ENCODE data around the gene A4GALT. TPM values are rescaled to one million over a fixed set of nuclear protein-coding genes. Genes with fewer than 3 reads are reported as not detected.

A4GALT gene
- total and polyA plus RNA-seq, 2 donors (not counting 3 experiments of a cell fraction or from before 2014, with no cell fraction given): 5.4 to 20.7 TPM

DNA sequence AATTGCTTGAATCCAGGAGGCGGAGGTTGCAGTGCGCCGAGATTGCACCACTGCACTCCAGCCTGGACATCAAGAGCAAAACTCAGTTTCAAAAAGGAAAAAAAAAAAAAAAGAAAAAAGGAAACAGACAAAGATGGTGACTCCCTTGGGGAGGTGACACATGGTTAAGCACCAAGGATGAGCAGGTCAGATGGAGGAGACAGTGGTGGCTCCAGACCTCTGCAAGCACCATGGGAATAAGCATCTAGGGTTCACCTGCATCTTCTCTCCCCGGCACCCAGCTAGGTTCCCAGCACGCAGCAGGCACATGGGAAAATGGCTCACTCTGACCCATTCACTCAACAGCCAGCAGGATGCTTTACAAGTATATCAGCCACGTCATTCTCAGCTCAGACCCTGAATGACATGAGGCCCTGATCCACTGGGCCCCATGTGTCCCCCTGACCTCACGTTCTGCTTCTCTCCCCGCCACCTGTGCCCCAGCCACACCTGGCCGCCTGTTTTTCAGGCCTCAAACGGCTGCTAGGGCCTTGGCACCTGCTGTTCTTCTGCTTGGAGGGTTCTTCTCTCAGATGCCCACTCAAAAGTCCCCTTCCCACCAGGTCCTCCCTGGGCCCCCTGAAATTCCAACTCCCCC, 24.2 kb downstream of the A4GALT start:
- H3K27ac ChIP-seq (ENCODE audit: insufficient read depth, low read depth, low read length): no peak overlapping the region
- dilution Hi-C loops (cut with MboI; ENCODE audit: extremely low pct_ligation_motif_present, low sequenced_read_pairs): no loop called here

More for the DNA sequence above, 24.2 kb downstream of the A4GALT start:
- H2AFZ ChIP-seq (ENCODE audit: low read depth, low read length): no peak overlapping the region
- H3K9me1 ChIP-seq (replicated peaks; ENCODE audit: control insufficient read depth, extremely low read depth, insufficient read depth, low read length): no peaks in the 10 kb centered on the region
- no peaks in the 10 kb centered on the region for H3K9me3 ChIP-seq (replicated peaks; ENCODE audit: control insufficient read depth, insufficient read depth, low read length)
- H3K4me1 ChIP-seq (ENCODE audit: control insufficient read depth, extremely low read depth, insufficient read depth, low read length): peaks cover 5% of the 10 kb centered on the region
- CTCF ChIA-PET: interaction anchor here (0.7 kb wide), 1 partner anchor 43 kb away, joined by 3 read pairs; no protein-coding TSS in a partner anchor
- POLR2A ChIA-PET: no interaction called here
- TF ChIP-seq GATA2 (IDR thresholded peaks at IDR 0.05; ENCODE audit: insufficient read depth, insufficient read length, low read depth, low read length): no peak
- no peak for TF ChIP-seq MYC (IDR thresholded peaks at IDR 0.05; ENCODE audit: low read depth, low read length)
- no peak for TF ChIP-seq EZH2 (IDR thresholded peaks at IDR 0.05; ENCODE audit: borderline replicate concordance, low read depth, low read length, severe bottlenecking)
- no peak for TF ChIP-seq POLR2AphosphoS5 (IDR thresholded peaks at IDR 0.05; ENCODE audit: insufficient read depth, low read depth, low read length)
- TF ChIP-seq POLR2A (IDR thresholded peaks at IDR 0.05; ENCODE audit: low read depth, low read length): no peak
- TF ChIP-seq, protein P1, sequence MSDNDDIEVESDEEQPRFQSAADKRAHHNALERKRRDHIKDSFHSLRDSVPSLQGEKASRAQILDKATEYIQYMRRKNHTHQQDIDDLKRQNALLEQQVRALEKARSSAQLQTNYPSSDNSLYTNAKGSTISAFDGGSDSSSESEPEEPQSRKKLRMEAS (IDR thresholded peaks at IDR 0.05; ENCODE audit: insufficient read depth, insufficient read length): no peak
- TF ChIP-seq, protein P2, sequence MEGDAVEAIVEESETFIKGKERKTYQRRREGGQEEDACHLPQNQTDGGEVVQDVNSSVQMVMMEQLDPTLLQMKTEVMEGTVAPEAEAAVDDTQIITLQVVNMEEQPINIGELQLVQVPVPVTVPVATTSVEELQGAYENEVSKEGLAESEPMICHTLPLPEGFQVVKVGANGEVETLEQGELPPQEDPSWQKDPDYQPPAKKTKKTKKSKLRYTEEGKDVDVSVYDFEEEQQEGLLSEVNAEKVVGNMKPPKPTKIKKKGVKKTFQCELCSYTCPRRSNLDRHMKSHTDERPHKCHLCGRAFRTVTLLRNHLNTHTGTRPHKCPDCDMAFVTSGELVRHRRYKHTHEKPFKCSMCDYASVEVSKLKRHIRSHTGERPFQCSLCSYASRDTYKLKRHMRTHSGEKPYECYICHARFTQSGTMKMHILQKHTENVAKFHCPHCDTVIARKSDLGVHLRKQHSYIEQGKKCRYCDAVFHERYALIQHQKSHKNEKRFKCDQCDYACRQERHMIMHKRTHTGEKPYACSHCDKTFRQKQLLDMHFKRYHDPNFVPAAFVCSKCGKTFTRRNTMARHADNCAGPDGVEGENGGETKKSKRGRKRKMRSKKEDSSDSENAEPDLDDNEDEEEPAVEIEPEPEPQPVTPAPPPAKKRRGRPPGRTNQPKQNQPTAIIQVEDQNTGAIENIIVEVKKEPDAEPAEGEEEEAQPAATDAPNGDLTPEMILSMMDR (IDR thresholded peaks at IDR 0.05; ENCODE audit: extremely low read depth in 1 of 2, insufficient read depth in 1 of 2, low read depth in 1 of 2, low read length in 2 of 2): no peak
- TF ChIP-seq JUN (IDR thresholded peaks at IDR 0.05; ENCODE audit: borderline replicate concordance, insufficient read depth, insufficient read length, low read depth): no peak
- no peak for TF ChIP-seq FOS (IDR thresholded peaks at IDR 0.05; ENCODE audit: borderline replicate concordance, insufficient read depth, low read length)
- no TSS peak for BruUV-seq (replicated peaks)
- H3K27me3 ChIP-seq (ENCODE audit: control insufficient read depth in 2 of 2, insufficient read depth in 2 of 2, low read length in 2 of 2): no peaks in the 10 kb centered on the region
- H3K9ac ChIP-seq (replicated peaks; ENCODE audit: extremely low read depth, insufficient read depth, low read length): no peak overlapping the region
- H3K4me3 ChIP-seq (replicated peaks in 1 of 3; ENCODE audit: insufficient read depth in 1 of 3, low read depth in 1 of 3, low read length in 3 of 3): no peak overlapping the region
- DNase-seq (ENCODE audit: low read depth, low spot score) (no peak), FAIRE-seq (no peak)
- H3K4me2 ChIP-seq (ENCODE audit: insufficient read depth, low read length): no peak overlapping the region
- intact Hi-C loops (cut with micrococcal nuclease): no loop called here
- H3K79me2 ChIP-seq (ENCODE audit: control insufficient read depth, insufficient read depth, low read length): no peaks in the 10 kb centered on the region
- no peaks in the 10 kb centered on the region for H4K20me1 ChIP-seq (replicated peaks; ENCODE audit: control insufficient read depth, extremely low read depth, insufficient read depth, low read length)
- H3K36me3 ChIP-seq (ENCODE audit: control insufficient read depth in 2 of 2, extremely low read depth in 1 of 2, insufficient read depth in 2 of 2, low read length in 2 of 2): peaks cover 0 to 4% of the 10 kb centered on the region in 2 experiments
